Sigmoid colon (tissue), 4 donors: ENCODE data around the gene IGF2R.

ENCODE experiments used
- CTCF ChIP-seq, 4 experiments: fragments of 450-650 bp in 3 of 4; fragments of 200-600 bp in 1 of 4; IDR thresholded peaks; one replicate each; pipeline ENCODE4 v1.5.1; 2016 to 2019; ENCODE audit warnings: antibody characterized with exemption in 4 of 4, mild to moderate bottlenecking in 3 of 4, moderate library complexity in 2 of 4
- EP300 ChIP-seq, 4 donors: sonication (generic); formaldehyde crosslinking; IDR thresholded peaks; one replicate each; pipeline ENCODE4 v1.6.1; 2017; ENCODE audit warnings: antibody characterized with exemption in 4 of 4
- POLR2A ChIP-seq, 2 donors: fragments of 450-650 bp; IDR thresholded peaks; one replicate each; pipeline ENCODE4 v1.6.1; 2016; ENCODE audit warnings: antibody characterized with exemption in 2 of 2, mild to moderate bottlenecking in 2 of 2, moderate library complexity in 2 of 2
- POLR2AphosphoS5 ChIP-seq, 4 donors: sonication (generic); formaldehyde crosslinking; IDR thresholded peaks; one replicate each; pipeline ENCODE4 v1.6.1; 2017; ENCODE audit warnings: antibody characterized with exemption in 4 of 4

DNA sequence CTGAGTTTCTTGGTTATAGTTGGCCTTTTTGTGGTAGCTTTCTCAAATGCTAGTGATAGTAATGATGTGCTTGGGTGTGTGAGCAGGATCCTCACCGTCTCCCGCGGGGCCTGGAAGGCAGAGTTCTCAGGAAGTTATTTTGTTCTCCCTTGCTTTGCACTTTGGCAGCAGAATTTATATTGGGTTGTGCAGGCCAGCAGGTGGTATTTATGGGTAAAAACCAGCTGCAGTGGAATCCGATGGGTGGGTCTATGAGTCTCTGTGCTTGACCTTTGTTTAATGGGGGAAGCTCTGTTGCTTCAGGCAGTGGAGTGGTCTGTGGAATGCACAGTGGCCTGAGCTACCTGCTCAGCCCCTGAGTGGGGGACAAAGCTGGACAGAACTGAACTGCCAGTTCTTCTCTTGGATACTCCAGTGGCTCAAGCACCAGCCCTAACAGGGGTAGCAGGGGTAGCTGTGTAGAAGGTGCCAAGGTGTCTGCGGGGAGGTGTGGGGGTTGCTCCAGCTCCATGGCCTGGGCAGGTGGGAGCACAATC, 27.3 kb downstream of the IGF2R start:
- TF ChIP-seq POLR2A (IDR thresholded peaks at IDR 0.05) (no peak), CTCF (IDR thresholded peaks at IDR 0.05) (no peak), EP300 (IDR thresholded peaks at IDR 0.05) (no peak), POLR2AphosphoS5 (IDR thresholded peaks at IDR 0.05) (no peak)
